ENCODE data around the gene AOPEP. TPM values are rescaled to one million over a fixed set of nuclear protein-coding genes. Genes with fewer than 3 reads are reported as not detected.

AOPEP gene
- polyA plus RNA-seq, 1 of the 3 experiments (the other 2 are of a cell fraction): 54.6 TPM

DNA sequence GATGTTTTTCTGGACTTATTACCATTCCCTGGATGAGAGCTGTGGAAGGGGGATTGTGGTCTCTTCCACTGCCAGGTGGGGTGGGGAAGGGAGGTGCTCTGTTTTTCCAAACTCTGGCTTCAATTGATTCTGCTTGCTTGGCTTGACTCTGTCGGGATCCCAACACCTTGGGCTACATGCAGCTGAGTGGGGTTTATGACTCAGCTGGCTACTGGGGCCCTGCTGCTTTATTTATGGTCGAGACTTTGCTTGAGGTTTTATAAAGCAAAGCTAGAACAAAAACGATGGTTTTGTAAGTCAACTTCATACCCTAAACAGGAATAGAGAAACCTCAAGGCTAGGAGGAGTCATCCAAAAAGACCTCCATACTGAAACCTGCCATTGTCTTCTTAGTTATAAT, 76.3 kb downstream of the AOPEP start:
- no peaks in the 10 kb centered on the region for H3K9me2 ChIP-seq
- H3K9me3 ChIP-seq: no peaks in the 10 kb centered on the region
- H2AFZ ChIP-seq (ENCODE audit: low read depth): no peak overlapping the region
- H3K36me3 ChIP-seq (replicated peaks in 1 of 2; ENCODE audit: control insufficient read depth in 1 of 2, insufficient read depth in 2 of 2, low read length in 1 of 2): peaks cover 0 to 30% of the 10 kb centered on the region in 2 experiments
- H3K4me3 ChIP-seq (ENCODE audit: low read depth in 2 of 2, low read length in 1 of 2): no peak overlapping the region
- H3K79me2 ChIP-seq (ENCODE audit: insufficient read depth): no peaks in the 10 kb centered on the region
- no peaks in the 10 kb centered on the region for H3K27me3 ChIP-seq (ENCODE audit: insufficient read depth)
- no peaks in the 10 kb centered on the region for H4K20me1 ChIP-seq (ENCODE audit: insufficient read depth)
- peak overlapping the region in 1 of 2 experiments; percentile 70; a peak in 2 of 4 replicates for H3K27ac ChIP-seq (ENCODE audit: low read depth in 2 of 2, low read length in 1 of 2)
- POLR2A ChIA-PET: no interaction called here
- CTCF ChIA-PET: interaction anchor here (0.6 to 1.3 kb wide), 3 partner anchors 16 to 148 kb away, joined by 3 to 4 read pairs (median 3); no protein-coding TSS in a partner anchor
- DNase-seq: no peak
- TF ChIP-seq, protein P1, sequence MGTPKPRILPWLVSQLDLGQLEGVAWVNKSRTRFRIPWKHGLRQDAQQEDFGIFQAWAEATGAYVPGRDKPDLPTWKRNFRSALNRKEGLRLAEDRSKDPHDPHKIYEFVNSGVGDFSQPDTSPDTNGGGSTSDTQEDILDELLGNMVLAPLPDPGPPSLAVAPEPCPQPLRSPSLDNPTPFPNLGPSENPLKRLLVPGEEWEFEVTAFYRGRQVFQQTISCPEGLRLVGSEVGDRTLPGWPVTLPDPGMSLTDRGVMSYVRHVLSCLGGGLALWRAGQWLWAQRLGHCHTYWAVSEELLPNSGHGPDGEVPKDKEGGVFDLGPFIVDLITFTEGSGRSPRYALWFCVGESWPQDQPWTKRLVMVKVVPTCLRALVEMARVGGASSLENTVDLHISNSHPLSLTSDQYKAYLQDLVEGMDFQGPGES (IDR thresholded peaks at IDR 0.05; ENCODE audit: low read depth, low read length): no peak
- TF ChIP-seq, protein P2, sequence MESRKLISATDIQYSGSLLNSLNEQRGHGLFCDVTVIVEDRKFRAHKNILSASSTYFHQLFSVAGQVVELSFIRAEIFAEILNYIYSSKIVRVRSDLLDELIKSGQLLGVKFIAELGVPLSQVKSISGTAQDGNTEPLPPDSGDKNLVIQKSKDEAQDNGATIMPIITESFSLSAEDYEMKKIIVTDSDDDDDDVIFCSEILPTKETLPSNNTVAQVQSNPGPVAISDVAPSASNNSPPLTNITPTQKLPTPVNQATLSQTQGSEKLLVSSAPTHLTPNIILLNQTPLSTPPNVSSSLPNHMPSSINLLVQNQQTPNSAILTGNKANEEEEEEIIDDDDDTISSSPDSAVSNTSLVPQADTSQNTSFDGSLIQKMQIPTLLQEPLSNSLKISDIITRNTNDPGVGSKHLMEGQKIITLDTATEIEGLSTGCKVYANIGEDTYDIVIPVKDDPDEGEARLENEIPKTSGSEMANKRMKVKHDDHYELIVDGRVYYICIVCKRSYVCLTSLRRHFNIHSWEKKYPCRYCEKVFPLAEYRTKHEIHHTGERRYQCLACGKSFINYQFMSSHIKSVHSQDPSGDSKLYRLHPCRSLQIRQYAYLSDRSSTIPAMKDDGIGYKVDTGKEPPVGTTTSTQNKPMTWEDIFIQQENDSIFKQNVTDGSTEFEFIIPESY (IDR thresholded peaks at IDR 0.05; ENCODE audit: borderline replicate concordance, low read depth): no peak
- TF ChIP-seq, protein P3, sequence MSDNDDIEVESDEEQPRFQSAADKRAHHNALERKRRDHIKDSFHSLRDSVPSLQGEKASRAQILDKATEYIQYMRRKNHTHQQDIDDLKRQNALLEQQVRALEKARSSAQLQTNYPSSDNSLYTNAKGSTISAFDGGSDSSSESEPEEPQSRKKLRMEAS (IDR thresholded peaks at IDR 0.05; ENCODE audit: low read depth): no peak
- TF ChIP-seq FOSL2 (IDR thresholded peaks at IDR 0.05; ENCODE audit: borderline replicate concordance, low read depth) (no peak), RCOR1 (IDR thresholded peaks at IDR 0.05; ENCODE audit: low read length) (no peak), RFX5 (IDR thresholded peaks at IDR 0.05; ENCODE audit: low read length) (no peak), MXI1 (IDR thresholded peaks at IDR 0.05; ENCODE audit: low read depth, low read length) (no peak), MEF2A (IDR thresholded peaks at IDR 0.05; ENCODE audit: borderline replicate concordance, low read depth) (no peak), NRF1 (IDR thresholded peaks at IDR 0.05; ENCODE audit: low read depth, low read length) (no peak), YY1 (IDR thresholded peaks at IDR 0.05; ENCODE audit: low read depth) (no peak), GABPA (IDR thresholded peaks at IDR 0.05; ENCODE audit: low read depth) (no peak), SMC3 (IDR thresholded peaks at IDR 0.05; ENCODE audit: low read depth, low read length) (no peak), CHD2 (IDR thresholded peaks at IDR 0.05; ENCODE audit: low read length, partially characterized antibody) (no peak), FOXJ3 (CRISPR knock-in tag; IDR thresholded peaks at IDR 0.05) (no peak), GATA2 (CRISPR knock-in tag; IDR thresholded peaks at IDR 0.05) (no peak)
- TF ChIP-seq, protein P4, sequence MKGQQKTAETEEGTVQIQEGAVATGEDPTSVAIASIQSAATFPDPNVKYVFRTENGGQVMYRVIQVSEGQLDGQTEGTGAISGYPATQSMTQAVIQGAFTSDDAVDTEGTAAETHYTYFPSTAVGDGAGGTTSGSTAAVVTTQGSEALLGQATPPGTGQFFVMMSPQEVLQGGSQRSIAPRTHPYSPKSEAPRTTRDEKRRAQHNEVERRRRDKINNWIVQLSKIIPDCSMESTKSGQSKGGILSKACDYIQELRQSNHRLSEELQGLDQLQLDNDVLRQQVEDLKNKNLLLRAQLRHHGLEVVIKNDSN (IDR thresholded peaks at IDR 0.05; ENCODE audit: borderline replicate concordance, low read depth): no peak
- WGBS (ENCODE audit: low lambda C conversion rate): 85% methylated on average over 3 of the region's 3 CpGs
- H3K4me2 ChIP-seq: no peak overlapping the region
- H3F3A ChIP-seq (replicated peaks; ENCODE audit: insufficient read depth): peaks cover 15% of the 10 kb centered on the region
- peaks cover 12 to 25% of the 10 kb centered on the region in 2 experiments; a peak in 3 of 4 replicates for H3K4me1 ChIP-seq (ENCODE audit: control insufficient read depth in 1 of 2, insufficient read depth in 2 of 2, low read depth in 1 of 2, low read length in 1 of 2)
- H3K9ac ChIP-seq: no peak overlapping the region
